GM19035 (cell line): ENCODE data around the gene CHAF1A.
A peak's percentile ranks its signal among the peaks of the same experiment; 100 is the strongest.

Experiments used
- ATAC-seq: cut with Tn5 transposase; IDR thresholded peaks from one replicate; pipeline ENCODE4 v1.9.1; 2021; ENCODE audit not compliant: unreplicated experiment

CHAF1A gene, protein sequence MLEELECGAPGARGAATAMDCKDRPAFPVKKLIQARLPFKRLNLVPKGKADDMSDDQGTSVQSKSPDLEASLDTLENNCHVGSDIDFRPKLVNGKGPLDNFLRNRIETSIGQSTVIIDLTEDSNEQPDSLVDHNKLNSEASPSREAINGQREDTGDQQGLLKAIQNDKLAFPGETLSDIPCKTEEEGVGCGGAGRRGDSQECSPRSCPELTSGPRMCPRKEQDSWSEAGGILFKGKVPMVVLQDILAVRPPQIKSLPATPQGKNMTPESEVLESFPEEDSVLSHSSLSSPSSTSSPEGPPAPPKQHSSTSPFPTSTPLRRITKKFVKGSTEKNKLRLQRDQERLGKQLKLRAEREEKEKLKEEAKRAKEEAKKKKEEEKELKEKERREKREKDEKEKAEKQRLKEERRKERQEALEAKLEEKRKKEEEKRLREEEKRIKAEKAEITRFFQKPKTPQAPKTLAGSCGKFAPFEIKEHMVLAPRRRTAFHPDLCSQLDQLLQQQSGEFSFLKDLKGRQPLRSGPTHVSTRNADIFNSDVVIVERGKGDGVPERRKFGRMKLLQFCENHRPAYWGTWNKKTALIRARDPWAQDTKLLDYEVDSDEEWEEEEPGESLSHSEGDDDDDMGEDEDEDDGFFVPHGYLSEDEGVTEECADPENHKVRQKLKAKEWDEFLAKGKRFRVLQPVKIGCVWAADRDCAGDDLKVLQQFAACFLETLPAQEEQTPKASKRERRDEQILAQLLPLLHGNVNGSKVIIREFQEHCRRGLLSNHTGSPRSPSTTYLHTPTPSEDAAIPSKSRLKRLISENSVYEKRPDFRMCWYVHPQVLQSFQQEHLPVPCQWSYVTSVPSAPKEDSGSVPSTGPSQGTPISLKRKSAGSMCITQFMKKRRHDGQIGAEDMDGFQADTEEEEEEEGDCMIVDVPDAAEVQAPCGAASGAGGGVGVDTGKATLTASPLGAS

DNA sequence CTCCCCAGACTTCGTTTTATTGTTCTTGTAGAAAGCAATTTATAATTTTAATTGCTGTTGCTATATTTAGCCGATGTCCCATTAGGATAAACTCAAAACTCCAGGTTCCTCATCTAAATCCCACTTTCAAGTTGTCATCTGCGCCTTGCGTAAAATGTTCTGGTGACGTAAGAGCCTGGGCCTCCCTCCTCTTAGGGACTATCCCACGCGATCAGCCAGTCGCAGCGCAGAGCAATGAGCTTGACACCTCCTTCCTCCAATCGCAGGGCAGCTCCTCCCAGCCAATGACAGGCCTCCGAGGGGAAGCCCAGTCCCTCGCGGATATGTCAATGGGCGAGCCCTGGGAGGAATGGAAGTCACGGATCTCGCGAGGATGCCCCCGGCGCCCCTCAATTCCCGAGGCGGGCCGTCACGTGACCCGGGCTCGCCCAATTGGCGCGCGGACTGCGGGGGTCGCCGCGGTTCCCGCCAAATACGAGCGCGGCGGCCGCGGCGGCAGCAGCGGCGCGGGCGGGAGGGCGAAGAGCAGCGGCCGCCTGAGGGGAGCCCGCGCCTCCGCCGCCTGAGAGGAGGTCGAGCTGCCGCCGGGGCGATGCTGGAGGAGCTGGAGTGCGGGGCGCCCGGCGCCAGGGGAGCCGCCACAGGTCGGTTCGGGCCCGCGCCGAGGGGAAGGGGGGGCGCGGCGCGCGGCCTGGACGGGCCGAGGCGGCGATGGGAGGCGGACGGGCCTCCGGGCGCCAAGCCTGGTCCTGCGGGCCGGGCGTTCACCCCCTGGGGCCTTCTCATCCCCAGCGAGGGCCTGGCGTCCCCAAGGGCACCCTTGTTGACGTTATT is at the start of gene CHAF1A:
CHAF1A (plus strand) TSS at position 470 of the 834 bp plus-strand sequence; CDS start at position 593, 123 bp downstream.
- ATAC-seq, result peak; percentile 80

- no peak for ATAC-seq
Measured at GRCh38 chr19:4352701-4353121, 49.7 kb upstream of the CHAF1A start.

GRCh38 chr19:4354282-4354681 is 48.2 kb upstream of the CHAF1A start:
- ATAC-seq, result no peak

- no peak for ATAC-seq
Measured at GRCh38 chr19:4354897-4355296, 47.5 kb upstream of the CHAF1A start.

- no peak for ATAC-seq
Measured at GRCh38 chr19:4357095-4357797, 45.2 kb upstream of the CHAF1A start.

- ATAC-seq, result no peak
Measured at GRCh38 chr19:4357921-4358326, 44.5 kb upstream of the CHAF1A start.

DNA sequence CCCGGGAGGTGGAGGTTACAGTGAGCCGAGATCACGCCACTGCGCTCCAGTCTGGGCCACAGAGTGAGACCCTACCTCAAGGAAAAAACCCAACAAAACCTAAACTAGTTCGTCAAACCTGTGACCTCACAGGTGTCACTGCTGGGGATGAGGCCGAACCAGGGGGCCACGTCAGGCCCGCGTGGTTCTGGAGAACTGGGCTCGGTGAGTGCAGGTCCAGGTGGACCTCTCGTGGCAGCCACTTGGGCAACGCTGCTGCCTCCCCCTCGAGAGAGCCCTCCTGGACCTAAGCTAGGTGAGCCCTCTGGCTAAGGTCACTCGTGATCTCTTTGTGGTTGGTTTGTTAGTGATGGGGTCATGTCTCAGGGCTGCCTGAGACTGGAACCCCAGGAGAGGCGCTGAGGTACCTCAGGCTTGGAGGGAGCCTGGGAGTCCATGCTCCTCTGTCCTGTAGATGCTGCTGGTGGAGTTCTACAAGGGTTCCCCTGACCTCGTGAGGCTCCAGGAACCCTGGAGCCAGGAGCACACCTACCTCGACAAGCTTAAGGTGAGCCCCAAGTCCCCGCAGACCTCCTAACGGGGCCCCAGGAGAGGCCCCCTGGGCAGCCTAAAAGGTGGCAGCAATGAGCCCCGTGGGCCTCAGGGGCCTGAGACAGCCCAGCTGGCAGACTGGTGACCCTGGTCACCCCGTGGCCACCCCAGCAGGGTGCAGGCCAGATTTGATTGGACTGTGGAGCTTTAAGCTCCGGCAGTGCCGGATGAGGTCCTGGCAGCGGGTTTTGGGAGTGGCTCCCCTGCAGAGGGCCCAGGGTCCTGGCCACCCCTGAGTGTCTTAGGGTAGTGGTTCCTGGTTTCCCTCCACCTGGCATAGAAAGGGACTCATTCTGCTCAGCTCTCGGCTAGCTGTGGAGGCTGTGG is 43.5 kb upstream of the CHAF1A start:
- no peak for ATAC-seq

GRCh38 chr19:4359627-4360000 is 42.8 kb upstream of the CHAF1A start:
- no peak for ATAC-seq

DNA sequence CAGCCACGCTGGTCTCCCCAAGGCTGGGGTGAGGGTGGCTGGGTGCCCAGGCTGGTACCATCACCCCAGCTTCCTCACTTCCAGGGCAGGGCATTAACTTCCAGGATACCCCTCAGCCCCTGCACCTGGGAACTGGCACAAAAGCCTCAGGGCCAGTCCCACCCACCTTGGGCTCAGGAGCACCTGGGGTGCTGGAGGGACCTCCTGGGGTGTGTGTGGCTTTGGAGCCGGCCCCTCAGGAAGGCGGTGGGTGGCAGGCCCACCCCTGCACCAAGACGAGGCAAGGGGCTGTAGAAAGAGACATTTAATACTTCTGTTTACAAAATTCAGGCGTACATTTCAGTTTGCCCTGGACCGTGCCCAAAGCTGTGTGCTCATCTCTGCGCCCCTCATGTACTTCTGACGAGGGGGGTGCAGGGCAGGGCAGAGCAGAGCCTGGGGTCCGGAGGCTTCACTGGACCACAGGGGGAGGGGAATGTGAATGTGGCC is 42.3 kb upstream of the CHAF1A start:
- no peak for ATAC-seq

- ATAC-seq, result no peak
Measured at GRCh38 chr19:4360641-4361151, 41.7 kb upstream of the CHAF1A start.

- no peak for ATAC-seq
Measured at GRCh38 chr19:4361152-4362046, 41.0 kb upstream of the CHAF1A start.

DNA sequence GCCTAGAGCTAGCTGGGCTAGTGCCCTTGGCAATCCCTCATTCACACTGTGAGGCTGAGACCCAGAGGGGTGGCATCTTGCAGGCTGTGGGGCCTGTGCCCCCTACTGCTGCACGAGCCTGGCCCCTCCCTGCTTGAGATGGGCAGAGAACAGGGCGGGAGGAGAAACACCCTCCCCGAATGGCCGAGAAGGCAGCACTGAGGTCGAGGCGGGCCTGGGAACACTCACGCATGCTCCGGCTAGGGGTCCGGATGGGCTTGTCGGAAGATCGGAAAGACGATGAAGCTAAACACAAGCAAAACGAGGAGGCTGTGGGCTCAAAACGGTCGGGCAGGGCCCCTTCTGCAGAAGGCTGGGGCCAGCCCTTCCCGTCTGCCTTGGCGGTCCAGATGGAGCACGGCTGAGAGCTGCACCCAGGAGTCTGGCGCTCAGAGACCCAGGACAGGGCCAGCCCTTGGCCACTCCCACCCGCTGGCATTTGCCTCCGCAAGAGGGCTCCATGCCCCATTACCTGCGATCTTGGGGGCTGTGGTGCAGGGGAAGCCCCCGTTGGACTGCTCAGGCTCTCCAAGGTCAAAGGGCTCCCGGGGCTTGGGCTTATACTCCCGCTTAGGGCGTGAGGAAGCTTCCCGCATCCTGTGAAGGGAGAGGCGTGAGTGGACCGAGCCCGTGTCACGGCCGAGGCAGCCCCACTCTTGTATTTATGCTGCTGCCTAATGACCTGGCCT is 40.2 kb upstream of the CHAF1A start:
- ATAC-seq, result no peak

GRCh38 chr19:4362831-4363545 is 39.5 kb upstream of the CHAF1A start:
- ATAC-seq, result no peak

DNA sequence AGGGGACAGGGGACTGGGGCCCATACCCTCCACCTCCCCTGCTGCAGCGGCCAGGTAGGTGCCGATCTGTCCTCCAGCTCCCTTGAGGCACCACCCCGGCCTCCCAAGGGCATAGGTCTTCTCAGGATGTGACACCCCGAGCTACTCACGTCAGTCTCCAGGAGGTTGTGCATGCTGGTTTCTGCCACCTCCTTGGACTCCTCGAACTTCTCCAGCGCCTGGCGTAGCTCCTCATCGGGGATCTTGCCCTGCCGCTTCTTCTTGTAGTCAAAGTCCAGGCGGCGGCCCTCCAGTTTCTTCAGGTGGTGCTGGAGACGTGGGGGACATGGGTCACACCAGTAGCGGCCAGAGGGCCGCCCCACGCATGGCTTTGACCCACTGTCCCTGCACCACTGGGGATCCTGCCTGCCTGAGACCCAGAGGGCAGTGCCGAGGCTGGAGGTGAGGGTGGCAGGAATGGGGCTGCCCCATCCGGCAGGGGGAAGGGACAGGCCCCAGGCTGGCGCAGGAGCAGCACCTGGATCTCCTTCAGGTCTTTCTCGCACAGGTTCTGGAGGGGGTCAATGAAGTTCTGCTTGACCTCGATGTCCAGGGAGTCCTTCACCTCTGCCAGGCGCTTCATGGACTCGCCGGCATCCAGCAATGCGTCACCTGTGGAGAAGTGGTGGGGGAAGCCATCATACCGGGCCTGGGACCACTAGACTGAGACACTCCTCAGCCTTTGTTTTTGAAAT is 38.7 kb upstream of the CHAF1A start:
- no peak for ATAC-seq

- ATAC-seq, result no peak
Measured at GRCh38 chr19:4365341-4365740, 37.1 kb upstream of the CHAF1A start.
